ENCODE results near the gene COX19.

The COX19 gene

GRCh38 chr7:935164-935873 is 40.0 kb downstream of the COX19 start:
- no peak for TF ChIP-seq CTCF (conservative IDR thresholded peaks at IDR 0.05)

GRCh38 chr7:934469-935163 is 40.7 kb downstream of the COX19 start:
- no peak overlapping the region for H3K27ac ChIP-seq
- TF ChIP-seq CTCF (conservative IDR thresholded peaks at IDR 0.05), result no peak

More at GRCh38 chr7:935164-935873, 40.0 kb downstream of the COX19 start:
- no peak overlapping the region for H3K27ac ChIP-seq

- H3K27ac ChIP-seq, result no peak overlapping the region
- no peak for TF ChIP-seq CTCF (conservative IDR thresholded peaks at IDR 0.05)
These were observed 42.7 kb downstream of the COX19 start for GRCh38 chr7:932651-932975.

GRCh38 chr7:931871-932650 is 43.3 kb downstream of the COX19 start:
- no peak for TF ChIP-seq CTCF (conservative IDR thresholded peaks at IDR 0.05)
- no peak overlapping the region for H3K27ac ChIP-seq

- TF ChIP-seq CTCF (conservative IDR thresholded peaks at IDR 0.05), result no peak
- H3K27ac ChIP-seq, result no peak overlapping the region
These were observed 44.2 kb downstream of the COX19 start for GRCh38 chr7:930975-931758.

- TF ChIP-seq CTCF (conservative IDR thresholded peaks at IDR 0.05), result no peak
- no peak overlapping the region for H3K27ac ChIP-seq
These were observed 46.0 kb downstream of the COX19 start for GRCh38 chr7:929311-929711.

All from VCaP (cell line).